ENCODE measurements around the gene ARID5B. TPM values are rescaled to one million over a fixed set of nuclear protein-coding genes. Genes with fewer than 3 reads are reported as not detected.
"Not testable (repeated sequence)": the region's sequence is repeated elsewhere in the genome, so short reads cannot be mapped to it uniquely, and the experiment has no call there.

Gene ARID5B
- total RNA-seq, 1 donor from 2014 or later: 55.7 TPM

DNA sequence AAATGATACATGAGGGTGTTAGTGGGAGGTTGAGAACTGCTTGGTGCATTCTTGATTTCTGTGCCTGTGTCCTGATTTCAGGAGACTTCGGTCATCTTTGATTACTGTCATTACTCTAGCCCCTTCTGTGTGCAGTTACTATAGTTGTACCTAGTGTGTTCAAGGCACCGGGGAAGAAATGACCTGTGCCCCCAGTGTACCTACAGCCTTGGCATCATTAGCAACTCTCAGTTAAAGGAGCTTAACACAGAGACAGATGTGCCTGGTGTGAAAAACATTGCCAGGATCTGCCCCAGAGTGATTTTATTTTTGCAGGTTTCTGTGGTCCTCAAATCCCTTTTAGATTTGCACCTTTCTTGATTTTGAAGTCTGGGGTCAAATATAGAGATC lies 62.2 kb downstream of the ARID5B start:
- intact Hi-C loops (cut with micrococcal nuclease): no loop called here

DNA sequence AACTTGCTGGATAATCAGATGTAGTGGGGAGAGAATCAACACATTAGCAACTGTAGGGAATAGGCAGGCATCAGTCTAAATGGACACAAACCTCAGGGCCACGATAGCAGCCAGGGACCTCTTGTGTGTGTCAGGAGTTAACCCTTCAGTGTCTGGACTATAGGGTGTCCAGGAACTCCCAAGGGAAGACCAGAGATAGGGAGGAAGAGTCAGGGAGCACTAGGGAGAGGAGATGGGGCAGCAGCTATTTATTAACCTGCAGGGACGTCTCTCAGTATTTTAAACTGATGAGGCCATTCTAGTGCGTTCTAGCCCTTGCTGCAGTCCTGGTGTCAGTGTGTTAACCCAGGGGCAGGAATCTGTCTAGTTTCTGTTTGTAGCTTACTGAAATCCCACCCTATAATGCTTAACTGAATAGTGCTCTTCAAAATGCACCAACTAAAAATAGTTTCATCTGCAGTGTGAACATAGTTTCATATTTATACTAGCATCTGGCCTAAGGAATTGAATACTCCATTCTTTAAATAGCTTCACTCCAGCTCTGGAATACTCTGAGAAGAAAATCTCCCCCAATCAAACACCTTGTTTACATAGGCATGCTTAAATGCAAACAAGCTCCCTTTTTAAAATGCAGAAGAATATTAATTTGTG lies 62.7 kb downstream of the ARID5B start:
- intact Hi-C loops (cut with micrococcal nuclease): no loop called here

DNA sequence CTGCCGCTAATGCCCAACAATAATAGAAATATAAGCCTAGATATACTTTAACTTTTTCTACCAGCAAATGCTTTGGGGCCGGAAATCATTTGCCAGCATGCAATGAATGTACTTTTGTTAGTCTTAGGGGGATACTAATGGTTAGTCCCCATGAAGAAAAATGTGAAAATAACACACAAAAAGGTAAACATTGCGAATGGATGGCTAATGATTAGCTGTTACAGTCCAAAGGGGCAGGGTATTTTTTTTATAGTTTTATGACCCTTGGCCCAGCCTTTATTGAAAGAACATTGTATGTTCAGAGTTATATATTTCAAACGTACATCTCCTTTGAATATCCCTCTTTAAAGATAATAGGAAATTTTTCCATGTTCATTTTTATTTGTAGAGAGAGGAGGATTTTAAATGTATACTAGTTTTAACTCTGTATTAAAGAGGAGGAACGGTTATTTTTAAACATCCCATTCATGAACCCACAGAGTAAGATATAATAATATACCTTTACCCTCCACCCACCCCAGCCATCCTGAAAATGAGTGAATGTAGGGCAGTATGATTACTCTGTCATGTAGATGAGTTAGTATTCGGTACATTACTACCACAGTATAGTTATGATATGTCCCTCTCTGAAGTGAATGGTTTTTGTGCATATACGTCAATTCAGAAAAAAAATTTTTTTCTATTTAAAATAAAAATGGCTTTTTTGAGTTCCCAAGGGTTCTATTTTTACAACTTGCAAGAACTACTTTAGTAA lies 63.6 kb downstream of the ARID5B start:
- intact Hi-C loops (cut with micrococcal nuclease): no loop called here

DNA sequence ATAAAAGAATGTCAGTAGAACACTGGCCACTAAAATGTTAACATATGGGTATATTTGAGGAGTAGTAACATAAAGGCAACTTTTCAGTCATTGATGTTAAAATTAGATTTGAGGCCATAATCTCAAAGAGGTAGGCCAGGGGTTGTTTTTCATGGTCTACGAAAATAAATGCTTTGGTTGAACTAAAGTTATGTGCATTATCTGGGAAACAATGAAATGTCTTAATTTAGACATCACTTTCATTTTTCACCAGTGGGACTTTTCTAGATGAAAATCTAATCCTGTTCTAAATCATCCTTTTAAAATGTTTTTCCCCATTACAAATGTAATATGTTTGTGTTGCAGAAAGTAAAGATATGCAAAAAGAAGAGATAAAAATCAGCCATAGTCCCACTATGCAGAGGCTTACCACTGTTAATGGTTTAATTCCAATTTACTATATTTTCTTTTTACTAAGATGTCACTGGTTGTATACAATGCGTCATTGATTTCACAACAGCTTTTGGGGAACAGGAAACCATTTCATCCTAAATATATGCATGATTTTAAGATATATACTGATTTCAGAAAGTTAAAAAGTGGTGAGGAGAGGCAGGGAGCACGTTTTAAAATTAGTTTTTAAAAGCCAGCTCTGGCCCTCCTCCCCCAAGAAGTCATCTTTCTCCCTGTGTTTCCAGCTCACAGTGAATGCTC lies 64.3 kb downstream of the ARID5B start:
- intact Hi-C loops (cut with micrococcal nuclease): loop anchor here (1.0 kb wide), 1 partner anchor 8 kb away; no protein-coding TSS in a partner anchor

DNA sequence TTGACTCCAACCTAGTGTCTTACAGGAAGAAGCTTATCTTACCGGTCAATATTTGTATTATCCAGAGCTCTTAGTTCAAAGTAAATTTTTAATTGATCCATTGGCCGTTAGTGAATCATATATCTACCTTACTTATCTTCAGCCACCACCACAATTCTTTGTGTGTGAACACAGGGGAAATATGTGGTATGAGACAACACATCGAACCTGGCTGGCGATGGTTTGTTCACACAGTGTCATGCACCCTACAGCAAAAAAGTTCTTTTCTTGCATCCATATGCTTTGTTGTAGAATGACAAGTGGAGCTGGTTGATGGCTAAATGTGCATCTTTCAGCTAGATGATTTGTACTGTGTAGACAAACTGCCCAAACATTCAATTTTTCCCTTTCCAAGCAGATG lies 65.8 kb downstream of the ARID5B start:
- intact Hi-C loops (cut with micrococcal nuclease): no loop called here

DNA sequence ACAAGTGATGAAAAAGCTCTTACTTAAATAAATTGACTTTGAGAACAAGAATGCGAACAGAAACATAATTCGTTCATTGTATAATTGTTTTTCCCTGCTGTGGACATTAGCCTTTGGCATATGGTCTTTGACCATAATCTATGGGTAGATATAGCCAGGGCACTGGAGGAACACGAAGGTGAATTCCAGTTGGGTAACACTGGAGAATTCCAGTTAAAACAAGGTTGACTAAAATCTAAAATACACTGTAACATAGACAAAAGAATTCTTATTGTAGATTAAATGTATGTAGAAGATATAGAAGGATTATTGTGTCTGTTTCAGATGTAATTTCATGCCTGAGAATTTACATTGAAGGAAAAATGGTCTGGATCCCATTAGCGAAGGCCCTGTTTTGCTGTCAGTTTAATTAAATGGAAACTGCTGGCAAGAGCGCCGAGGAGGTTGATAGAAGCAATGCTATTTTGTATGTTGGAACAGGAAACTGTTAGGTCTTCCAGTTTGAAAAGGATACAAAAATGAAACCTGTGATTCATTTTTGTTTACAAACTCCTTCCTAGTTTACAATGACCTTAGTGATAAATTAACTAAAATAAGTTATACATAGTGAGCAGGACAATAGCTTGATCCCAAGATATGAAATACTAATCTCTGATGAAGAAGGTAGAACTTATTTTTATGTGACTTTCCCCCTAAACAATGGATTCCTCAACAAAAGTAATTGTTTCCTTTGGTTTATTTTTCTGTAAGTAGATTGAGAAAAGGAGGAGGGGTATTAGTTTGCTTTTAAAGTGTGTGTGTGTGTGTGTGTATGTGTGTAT lies 68.9 kb downstream of the ARID5B start:
- intact Hi-C loops (cut with micrococcal nuclease): loop anchor here (1.0 kb wide), 1 partner anchor 14 kb away; no protein-coding TSS in a partner anchor

DNA sequence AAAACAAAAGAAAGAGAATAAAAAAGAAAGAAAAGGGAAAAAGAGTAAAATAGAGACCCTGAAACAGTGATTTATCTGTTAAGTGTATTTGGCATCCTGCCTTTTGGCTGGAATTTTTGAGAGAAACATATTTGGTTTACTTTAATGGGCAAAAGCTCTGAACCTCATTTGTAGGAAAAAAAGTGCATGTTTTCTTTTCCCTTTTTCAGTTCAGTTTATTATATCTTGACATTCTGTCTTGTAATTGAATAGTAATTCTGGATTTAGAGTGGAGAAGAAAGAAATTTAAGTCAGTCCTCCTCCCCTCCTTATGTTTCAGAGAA lies 69.5 kb downstream of the ARID5B start:
- intact Hi-C loops (cut with micrococcal nuclease): no loop called here

DNA sequence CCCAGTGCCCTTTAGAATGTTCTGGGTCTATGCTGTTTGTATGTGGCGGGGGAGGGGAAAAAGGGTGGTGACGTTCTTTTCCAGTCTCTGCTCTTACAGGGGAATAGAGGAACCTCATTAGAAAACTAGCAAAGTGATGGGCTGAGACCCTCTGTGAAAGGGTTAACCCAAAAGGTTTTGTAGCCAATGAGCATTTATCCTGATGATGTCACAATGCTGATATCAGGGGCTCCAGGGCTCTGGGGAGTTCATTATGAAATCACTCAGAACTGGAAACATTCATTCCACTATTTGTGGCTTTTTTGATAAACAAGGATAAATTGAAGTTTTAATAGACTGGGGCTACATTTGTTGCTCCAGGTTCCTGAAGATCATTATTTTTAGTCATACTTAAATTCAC lies 71.7 kb downstream of the ARID5B start:
- intact Hi-C loops (cut with micrococcal nuclease): no loop called here

DNA sequence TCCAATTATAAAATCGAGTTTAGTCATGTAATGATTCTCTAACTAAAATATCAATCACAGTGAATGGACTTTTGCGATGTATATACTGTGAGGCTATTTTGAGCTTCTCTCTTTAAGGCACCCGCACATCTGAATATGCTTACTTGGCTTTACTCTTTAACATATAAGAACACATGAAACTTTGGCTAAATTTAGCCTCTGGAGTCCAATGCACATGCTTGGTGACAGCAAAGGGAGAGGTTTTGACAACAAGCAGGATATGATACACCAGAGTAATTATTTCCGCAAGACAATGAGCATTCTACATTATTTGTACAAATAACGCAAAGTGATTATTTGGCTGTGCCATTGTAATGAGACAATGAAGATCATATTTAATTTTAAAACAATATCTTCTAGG lies 72.4 kb downstream of the ARID5B start:
- intact Hi-C loops (cut with micrococcal nuclease): loop anchor here (1.0 kb wide), 1 partner anchor 8 kb away; no protein-coding TSS in a partner anchor

DNA sequence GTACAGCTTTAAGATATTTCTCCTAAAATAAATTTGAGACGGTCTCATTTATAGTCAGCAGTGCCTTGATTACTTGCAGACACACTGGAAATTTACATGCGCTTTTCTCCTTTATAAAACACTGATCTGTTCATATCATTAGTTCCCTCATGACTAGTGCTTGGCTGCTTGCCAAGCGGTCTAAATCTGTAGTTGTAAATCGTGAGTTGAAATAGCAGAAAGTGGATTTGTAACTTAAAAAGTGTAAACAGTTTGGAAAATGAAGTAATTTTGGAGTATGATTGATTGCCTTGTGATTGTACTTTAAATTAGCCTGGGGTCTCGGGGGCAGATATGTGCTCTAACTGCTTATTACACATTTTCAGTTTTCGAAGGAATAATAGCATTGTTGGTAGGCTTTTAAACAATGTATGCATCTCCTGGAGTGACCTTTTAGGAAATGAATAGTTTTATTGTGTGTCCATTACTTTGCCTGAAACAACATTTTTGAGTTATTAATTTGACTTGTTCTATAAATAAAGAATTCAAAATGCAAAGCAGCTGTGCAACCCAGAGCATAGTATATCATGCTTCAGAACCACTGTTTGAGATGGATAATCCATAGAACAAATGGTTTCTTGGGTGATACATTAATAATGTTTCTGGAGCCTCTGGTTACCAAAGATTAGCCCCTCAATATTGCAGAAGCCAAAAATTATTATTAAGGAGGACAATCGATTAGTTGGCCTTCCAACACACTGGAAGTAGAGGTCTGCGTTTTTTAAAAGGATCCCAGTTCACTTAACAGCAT lies 73.3 kb downstream of the ARID5B start:
- intact Hi-C loops (cut with micrococcal nuclease): loop anchor here (1.0 kb wide), 1 partner anchor 8 kb away; no protein-coding TSS in a partner anchor

DNA sequence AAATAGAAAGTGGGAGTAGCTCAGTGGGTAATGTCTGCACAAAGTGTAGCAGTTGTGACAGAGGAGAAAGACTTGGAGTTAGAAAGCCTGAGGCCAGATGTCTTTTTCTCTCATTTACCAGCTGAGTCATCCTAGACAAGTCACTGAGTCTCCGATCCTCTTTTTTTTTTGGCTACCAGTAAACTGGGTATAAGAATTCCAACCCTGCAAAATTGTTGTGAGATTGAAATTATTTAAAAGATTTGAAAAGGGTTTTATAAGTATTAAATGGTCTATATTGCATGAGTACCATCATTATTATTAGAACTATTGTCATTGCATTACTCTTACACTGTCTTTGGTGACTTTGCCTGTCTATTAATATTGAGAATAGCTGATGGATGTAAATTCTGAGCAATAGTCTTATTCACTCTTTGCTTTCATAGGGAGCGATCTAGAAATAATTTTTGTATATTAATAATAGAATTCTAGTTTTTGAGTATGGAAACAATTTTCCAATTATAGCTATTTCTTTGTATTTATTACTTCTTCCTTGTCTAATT lies 74.0 kb downstream of the ARID5B start:
- intact Hi-C loops (cut with micrococcal nuclease): no loop called here

DNA sequence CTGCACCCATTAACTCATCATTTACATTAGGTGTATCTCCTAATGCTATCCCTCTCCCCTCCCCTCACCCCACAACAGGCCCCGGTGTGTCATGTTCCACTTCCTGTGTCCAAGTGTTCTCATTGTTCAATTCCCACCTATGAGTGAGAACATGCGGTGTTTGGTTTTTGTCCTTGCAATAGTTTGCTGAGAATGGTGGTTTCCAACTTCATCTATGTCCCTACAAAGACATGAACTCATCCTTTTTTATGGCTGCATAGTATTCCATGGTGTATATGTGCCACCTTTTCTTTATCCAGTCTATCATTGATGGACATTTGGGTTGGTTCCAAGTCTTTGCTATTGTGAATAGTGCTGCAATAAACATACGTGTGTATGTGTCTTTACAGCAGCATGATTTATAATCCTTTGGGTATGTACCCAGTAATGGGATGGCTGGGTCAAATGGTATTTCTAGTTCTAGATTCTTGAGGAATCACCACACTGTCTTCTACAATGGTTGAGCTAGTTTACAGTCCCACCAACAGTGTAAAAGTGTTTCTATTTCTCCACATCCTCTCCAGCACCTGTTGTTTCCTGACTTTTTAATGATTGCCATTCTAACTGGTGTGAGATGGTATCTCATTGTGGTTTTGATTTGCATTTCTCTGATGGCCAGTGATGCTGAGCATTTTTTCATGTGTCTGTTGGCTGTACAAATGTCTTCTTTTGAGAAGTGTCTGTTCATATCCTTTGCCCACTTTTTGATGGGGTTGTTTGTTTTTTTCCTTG lies 75.6 kb downstream of the ARID5B start:
- intact Hi-C loops (cut with micrococcal nuclease): not testable (repeated sequence)

DNA sequence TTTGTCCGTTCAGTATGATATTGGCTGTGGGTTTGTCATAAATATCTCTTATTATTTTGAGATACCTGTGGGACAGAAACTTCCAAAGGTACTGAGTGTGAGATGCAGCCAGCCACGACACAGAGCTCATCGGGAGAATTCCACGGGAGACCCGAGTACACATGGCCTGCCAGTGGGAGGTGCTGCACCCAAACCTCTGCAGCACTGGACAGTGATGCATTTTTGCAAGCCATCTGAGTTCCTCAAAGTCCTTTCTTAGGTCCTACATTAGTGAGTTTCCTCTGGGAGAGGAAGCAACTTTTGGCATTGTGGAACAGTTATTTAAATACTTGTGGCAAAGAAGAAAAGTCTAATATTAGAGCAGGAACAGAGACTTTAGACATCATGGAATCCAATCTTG lies 77.5 kb downstream of the ARID5B start:
- intact Hi-C loops (cut with micrococcal nuclease): no loop called here

DNA sequence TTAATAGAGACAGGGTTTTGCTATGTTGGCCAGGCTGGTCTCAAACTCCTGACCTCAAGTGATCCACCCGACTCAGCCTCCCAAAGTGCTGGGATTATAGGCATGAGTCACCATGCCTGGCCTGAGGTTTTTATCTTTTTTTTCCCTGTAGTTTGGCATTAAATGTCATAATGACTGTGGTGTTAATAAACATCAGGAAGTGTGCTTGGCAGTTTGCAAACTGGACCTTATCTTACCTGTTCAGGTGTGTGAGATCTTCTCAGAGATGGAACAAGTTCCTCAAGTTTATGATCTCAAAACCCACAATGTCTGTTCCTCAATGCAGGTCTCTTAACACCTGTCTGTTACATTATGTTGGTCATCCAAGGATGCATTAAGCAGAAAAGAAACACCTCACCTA lies 80.0 kb downstream of the ARID5B start:
- intact Hi-C loops (cut with micrococcal nuclease): no loop called here

DNA sequence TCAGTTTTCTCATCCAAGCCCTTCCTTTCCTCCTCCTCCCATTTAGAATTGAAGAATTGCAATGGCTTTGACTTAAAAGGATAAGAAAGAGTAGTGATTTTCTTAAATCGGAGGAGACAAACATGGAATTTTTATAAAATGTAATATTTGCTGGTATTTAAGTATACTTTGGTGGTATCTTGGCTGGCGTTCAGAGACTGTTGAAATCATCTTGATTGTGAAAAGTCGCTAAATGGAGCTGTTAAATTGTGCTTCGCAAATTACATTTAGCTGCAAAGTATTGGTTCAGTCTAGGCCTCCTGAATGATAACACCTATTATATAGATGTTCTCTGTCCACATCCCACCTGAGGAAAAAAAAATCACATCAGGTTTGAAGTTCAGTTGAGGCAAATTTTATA lies 81.8 kb downstream of the ARID5B start:
- intact Hi-C loops (cut with micrococcal nuclease): no loop called here

DNA sequence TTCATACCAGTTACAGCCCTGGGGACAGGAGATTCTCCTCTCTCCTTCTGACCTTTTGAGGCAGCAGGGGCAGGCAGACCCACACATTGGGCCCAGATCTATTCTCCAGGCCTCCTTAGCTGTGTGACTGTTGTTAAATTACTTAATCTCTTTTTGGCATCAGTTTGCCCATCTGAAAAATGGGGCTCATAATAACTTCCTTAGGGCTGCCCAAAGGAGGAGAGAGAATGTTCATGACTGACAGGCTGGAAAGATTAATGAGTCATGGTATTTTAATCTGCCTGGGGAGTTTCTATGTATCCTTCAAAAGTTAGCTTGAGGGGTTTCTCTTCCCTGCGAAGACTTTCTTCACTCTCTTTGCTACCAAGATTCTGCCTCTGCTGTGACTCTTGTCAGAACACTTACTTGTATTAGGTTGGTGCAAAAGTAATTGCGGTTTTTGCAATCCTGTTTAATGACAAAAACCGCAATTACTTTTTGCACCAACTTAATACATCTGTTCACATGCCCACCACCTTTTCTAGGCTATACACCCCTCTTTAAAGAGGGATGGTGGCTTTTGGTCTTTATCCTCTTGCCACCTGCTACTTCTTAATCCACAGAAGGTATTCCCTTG lies 83.4 kb downstream of the ARID5B start:
- intact Hi-C loops (cut with micrococcal nuclease): no loop called here

DNA sequence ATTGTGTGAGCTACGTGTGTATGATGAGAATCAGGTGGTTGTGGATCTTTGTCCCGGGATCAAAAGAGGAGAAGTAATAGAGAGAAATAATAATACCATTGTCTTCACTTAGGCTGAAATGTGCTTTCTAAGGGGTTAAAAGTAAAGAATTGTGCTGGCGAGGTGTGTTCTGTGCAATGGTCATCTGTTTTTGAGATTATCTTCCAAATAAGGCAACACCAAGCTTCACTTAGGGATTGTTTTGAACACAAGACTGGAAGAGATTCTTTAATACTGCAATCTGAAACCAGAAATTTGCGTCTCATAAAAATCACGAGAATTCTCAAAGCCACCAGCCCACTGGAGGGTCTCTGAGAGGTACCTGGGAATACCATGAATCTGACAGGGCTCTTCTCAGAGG lies 84.2 kb downstream of the ARID5B start:
- intact Hi-C loops (cut with micrococcal nuclease): no loop called here

DNA sequence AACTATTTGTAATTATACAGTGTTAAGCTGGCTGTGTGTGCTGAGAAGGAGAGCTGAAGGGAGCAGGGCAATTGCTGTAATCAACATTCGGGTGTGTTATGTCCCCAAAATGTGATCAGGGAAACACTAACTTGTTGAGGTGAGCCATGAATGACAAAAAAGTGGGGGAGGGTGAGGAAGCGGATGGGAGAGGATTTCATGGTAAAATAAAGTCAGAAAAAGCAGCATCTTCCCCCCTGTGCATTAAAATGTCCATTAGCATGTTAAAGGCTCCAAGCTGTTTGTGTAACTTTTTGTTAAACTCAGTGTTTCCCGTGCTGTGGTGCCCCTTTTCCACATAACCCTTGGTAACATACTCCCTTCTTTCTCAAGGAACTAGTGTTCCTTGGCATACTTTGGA lies 84.9 kb downstream of the ARID5B start:
- intact Hi-C loops (cut with micrococcal nuclease): no loop called here

DNA sequence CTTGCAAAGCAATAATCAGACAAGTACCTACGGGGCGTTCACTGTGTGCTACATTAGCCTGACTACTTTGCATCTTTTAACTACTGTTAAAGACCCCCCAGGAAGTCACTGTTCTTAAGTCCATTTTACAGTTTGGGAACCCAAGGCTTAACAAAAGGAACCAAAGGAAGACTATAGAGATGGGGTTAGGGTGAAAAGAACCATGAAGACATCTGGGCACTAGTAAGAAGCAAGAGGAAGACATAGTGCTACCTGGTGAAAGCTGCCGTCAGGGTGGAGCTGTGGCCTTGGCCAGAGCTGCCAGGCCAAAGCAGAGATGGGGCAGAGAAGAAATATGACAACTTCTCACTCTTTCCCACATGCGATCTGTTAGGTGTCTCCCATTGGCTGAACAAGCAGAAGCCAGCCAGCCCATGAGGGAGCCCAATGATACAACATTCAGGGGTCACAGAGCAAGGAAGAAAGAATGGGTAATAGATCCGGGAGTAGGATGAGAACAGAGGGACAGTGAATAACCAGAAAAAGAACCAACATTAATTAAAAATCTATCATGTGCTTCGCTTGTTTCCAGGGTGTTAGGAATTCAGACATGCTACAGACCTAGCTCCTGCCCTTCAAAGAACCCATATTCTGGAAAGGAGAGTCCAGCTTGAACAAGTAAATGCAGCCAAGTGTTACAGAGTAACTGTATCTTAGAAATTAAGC lies 85.4 kb downstream of the ARID5B start:
- intact Hi-C loops (cut with micrococcal nuclease): loop anchor here (1.0 kb wide), 1 partner anchor 8 kb away; no protein-coding TSS in a partner anchor
